Body of pancreas (tissue), 4 donors: Measurements from ENCODE around the gene AKIRIN1. TPM values are rescaled to one million over a fixed set of nuclear protein-coding genes. Genes with fewer than 3 reads are reported as not detected.
"Not testable (repeated sequence)": the region's sequence is repeated elsewhere in the genome, so short reads cannot be mapped to it uniquely, and the experiment has no call there.

Experiments
- ATAC-seq: fragments of 150-250 bp; one replicate; pipeline ENCODE4 v1.9.1; 2016
- DNase-seq, 4 donors: peaks; one replicate each; pipeline ENCODE4 v3.0.0-alpha.2; 2019
- H3K27ac ChIP-seq, 4 donors: fragments of 200-600 bp; sonication (generic); 1 replicate in 3 of 4; 2 replicates in 1 of 4; pipeline versions ENCODE4 v1.5.1 to v1.6.1; 2016 to 2019; ENCODE audit warnings: mild to moderate bottlenecking in 1 of 4, mixed read lengths in 1 of 4, moderate library complexity in 1 of 4
- H3K27me3 ChIP-seq, 2 donors: fragments of 200-600 bp; sonication (generic); one replicate each; pipeline ENCODE4 v1.6.0; 2016; ENCODE audit warnings: mild to moderate bottlenecking in 1 of 2
- H3K36me3 ChIP-seq, 2 donors: fragments of 200-600 bp; sonication (generic); replicated peaks in 1 of 2; 2 replicates each; pipeline ENCODE4 v1.5.1; 2016; ENCODE audit warnings: low read depth in 2 of 2; ENCODE audit not compliant: insufficient read depth in 1 of 2
- H3K4me1 ChIP-seq: fragments of 200-600 bp; sonication (generic); one replicate; pipeline ENCODE4 v1.6.0; 2016
- H3K4me3 ChIP-seq, 2 donors: fragments of 200-600 bp; sonication (generic); 1 replicate in 1 of 2; 2 replicates in 1 of 2; pipeline ENCODE4 v1.5.1; 2016 to 2019
- H3K9me3 ChIP-seq, 3 donors: fragments of 200-600 bp; sonication (generic); 1 replicate in 2 of 3; 2 replicates in 1 of 3; pipeline ENCODE4 v1.5.1; 2016
- CTCF ChIP-seq, 7 experiments: fragments of 450-650 bp in 4 of 7; fragments of 200-600 bp in 3 of 7; sonication (generic) in 3 of 7; IDR thresholded peaks; one replicate each; pipeline ENCODE4 v1.5.1; 2016 to 2019; ENCODE audit warnings: antibody characterized with exemption in 7 of 7
- POLR2A ChIP-seq, 3 donors: fragments of 450-650 bp; IDR thresholded peaks; one replicate each; pipeline ENCODE4 v1.6.1; 2016; ENCODE audit warnings: antibody characterized with exemption in 3 of 3, mild to moderate bottlenecking in 2 of 3
- WGBS, 2 donors: methylation state at CpG; one replicate each; pipeline ENCODE4 v1.1.5; 2017; 5-methylcytosine and 5-hydroxymethylcytosine counted together
- intact Hi-C: fragments of 100-400 bp; cut with DNase I; formaldehyde crosslinking; loops from one replicate; pipeline ENCODE4 v1.15.1; 2023
- total RNA-seq, 2 donors: library from RNA; depleted of rRNA; stranded (reverse); fragments of >200 nt; gene quantifications; one replicate each; pipeline ENCODE4 v1.1.0, GENCODE V29; 2016

The AKIRIN1 gene
- total RNA-seq, 2 donors from 2014 or later: 17.8 to 20.5 TPM

GRCh38 chr1:39003281-39003680, 12.2 kb downstream of the AKIRIN1 start:
- WGBS, 2 donors: 84 to 91% methylated on average over 3 of the region's 3 CpGs
- Histone ChIP-seq H3K36me3 (peaks cover 7 to 40% of the 10 kb centered on the region in 2 donors), H3K9me3 (no peaks in the 10 kb centered on the region), H3K4me3 (no peak overlapping the region), H3K27me3 (no peaks in the 10 kb centered on the region), H3K4me1 (no peaks in the 10 kb centered on the region), H3K27ac (no peak overlapping the region)
- intact Hi-C loops: no loop called here
- TF ChIP-seq POLR2A (IDR thresholded peaks at IDR 0.05) (no peak), CTCF (IDR thresholded peaks at IDR 0.05) (no peak)
- ATAC-seq (no peak), DNase-seq (no peak)

GRCh38 chr1:39003794-39004193, 12.7 kb downstream of the AKIRIN1 start:
- H3K9me3 ChIP-seq: no peaks in the 10 kb centered on the region
- peaks cover 7 to 40% of the 10 kb centered on the region in 2 donors for H3K36me3 ChIP-seq
- H3K27ac ChIP-seq: no peak overlapping the region
- H3K4me1 ChIP-seq: no peaks in the 10 kb centered on the region
- no peak overlapping the region for H3K4me3 ChIP-seq
- 64 to 67% methylated on average over 2 of the region's 2 CpGs for WGBS, 2 donors
- TF ChIP-seq CTCF (IDR thresholded peaks at IDR 0.05): no peak
- TF ChIP-seq POLR2A (IDR thresholded peaks at IDR 0.05): no peak
- ATAC-seq (no peak), DNase-seq (no peak)
- H3K27me3 ChIP-seq: no peaks in the 10 kb centered on the region
- intact Hi-C loops: no loop called here

GRCh38 chr1:39006287-39006686, 15.2 kb downstream of the AKIRIN1 start:
- intact Hi-C loops: no loop called here

GRCh38 chr1:39006726-39007645, 15.9 kb downstream of the AKIRIN1 start:
- intact Hi-C loops: no loop called here
- no peaks in the 10 kb centered on the region for H3K9me3 ChIP-seq
- 91 to 95% methylated on average over 13 of the region's 13 CpGs for WGBS, 2 donors
- H3K27me3 ChIP-seq: no peaks in the 10 kb centered on the region
- no peak overlapping the region for H3K4me3 ChIP-seq
- H3K4me1 ChIP-seq: no peaks in the 10 kb centered on the region
- peaks cover 7 to 31% of the 10 kb centered on the region in 2 donors for H3K36me3 ChIP-seq
- no peak overlapping the region for H3K27ac ChIP-seq
- ATAC-seq: no peak
- TF ChIP-seq POLR2A (IDR thresholded peaks at IDR 0.05) (no peak), CTCF (IDR thresholded peaks at IDR 0.05) (no peak)
- DNase-seq: no peak

More at GRCh38 chr1:39006287-39006686, 15.2 kb downstream of the AKIRIN1 start:
- TF ChIP-seq POLR2A (IDR thresholded peaks at IDR 0.05): no peak
- TF ChIP-seq CTCF (IDR thresholded peaks at IDR 0.05): no peak
- 85% methylated on average over 1 to 2 of the region's 2 CpGs for WGBS, 2 donors
- no peaks in the 10 kb centered on the region for H3K9me3 ChIP-seq
- no peaks in the 10 kb centered on the region for H3K4me1 ChIP-seq
- no peak overlapping the region for H3K27ac ChIP-seq
- H3K27me3 ChIP-seq: no peaks in the 10 kb centered on the region
- no peak overlapping the region for H3K4me3 ChIP-seq
- H3K36me3 ChIP-seq: peaks cover 7 to 37% of the 10 kb centered on the region in 2 donors
- ATAC-seq (no peak), DNase-seq (no peak)

- H3K27me3 ChIP-seq, intact Hi-C loops, H3K4me1 ChIP-seq, ATAC-seq, H3K36me3 ChIP-seq, H3K9me3 ChIP-seq, H3K4me3 ChIP-seq, H3K27ac ChIP-seq, DNase-seq: not testable (repeated sequence)
- WGBS, 2 donors: 90 to 91% methylated on average over 8 of the region's 8 CpGs
Observed at GRCh38 chr1:39014956-39015355, 23.9 kb downstream of the AKIRIN1 start.
